Measurements from ENCODE around the gene MIA2.

- TF ChIP-seq POLR2A (IDR thresholded peaks at IDR 0.05) (no peak), EP300 (IDR thresholded peaks at IDR 0.05) (no peak)
Observed at GRCh38 chr14:39243831-39244230, 10.1 kb downstream of the MIA2 start.

All from stomach (tissue), 4 donors.